Caco-2 (cell line): ENCODE results near the gene GPR3. TPM values are rescaled to one million over a fixed set of nuclear protein-coding genes. Genes with fewer than 3 reads are reported as not detected.

Experiments used
- BruUV-seq: library from RNA; stranded (reverse); fragments of 400-500 nt; replicated peaks from 2 replicates; lab custom pipeline; 2021; lab: Mats Ljungman, UMichigan
- CTCF ChIA-PET: fragments of 300-600 bp; sonication (Branson Sonifier 250); formaldehyde crosslinking; loops from one replicate; lab custom pipeline; 2022; ENCODE audit warnings: antibody characterized with exemption; lab: Charles Lee
- POLR2A ChIA-PET: fragments of 300-600 bp; sonication (Branson Sonifier 250); formaldehyde crosslinking; loops from one replicate; lab custom pipeline; 2022; ENCODE audit warnings: antibody characterized with exemption; lab: Charles Lee
- DNase-seq, 2 experiments: peaks; one replicate each; pipeline versions ENCODE4 v3.0.0 to v3.0.0-alpha.2; 2020 to 2022
- H3K27me3 ChIP-seq: replicated peaks from 2 replicates; pipeline ENCODE4 v1.6.0; 2011; ENCODE audit warnings: low read length; ENCODE audit not compliant: control insufficient read depth, insufficient read depth
- H3K36me3 ChIP-seq: 2 replicates; pipeline ENCODE4 v1.5.1; 2011; ENCODE audit warnings: low read length; ENCODE audit not compliant: control insufficient read depth, insufficient read depth
- H3K4me1 ChIP-seq: fragments of 250-450 bp; sonication (Bioruptor Pico); 2 replicates; pipeline ENCODE4 v1.5.1; 2020; ENCODE audit warnings: mild to moderate bottlenecking
- H3K4me3 ChIP-seq: 2 replicates; pipeline ENCODE4 v1.5.1; 2011; ENCODE audit warnings: low read depth, mild to moderate bottlenecking, control low read depth, low read length
- H3K9me3 ChIP-seq: fragments of 250-450 bp; sonication (Bioruptor Pico); 2 replicates; pipeline ENCODE4 v1.5.1; 2020; ENCODE audit warnings: mild to moderate bottlenecking, moderate library complexity
- H3K27ac Mint-ChIP-seq: one replicate; pipeline ENCODE4 v1.8.0; 2022; ENCODE audit warnings: mixed read lengths; ENCODE audit not compliant: unreplicated experiment
- H3K27me3 Mint-ChIP-seq: one replicate; pipeline ENCODE4 v1.8.0; 2022; ENCODE audit warnings: mixed read lengths; ENCODE audit not compliant: insufficient read depth, unreplicated experiment
- H3K36me3 Mint-ChIP-seq: one replicate; pipeline ENCODE4 v1.8.0; 2022; ENCODE audit warnings: mild to moderate bottlenecking, mixed read lengths; ENCODE audit not compliant: insufficient read depth, unreplicated experiment
- H3K4me1 Mint-ChIP-seq: one replicate; pipeline ENCODE4 v1.8.0; 2022; ENCODE audit warnings: low read depth, mixed read lengths; ENCODE audit not compliant: unreplicated experiment
- H3K4me3 Mint-ChIP-seq: one replicate; pipeline ENCODE4 v1.8.0; 2022; ENCODE audit warnings: mild to moderate bottlenecking, moderate library complexity, mixed read lengths; ENCODE audit not compliant: unreplicated experiment
- H3K9me3 Mint-ChIP-seq: one replicate; pipeline ENCODE4 v1.8.0; 2022; ENCODE audit warnings: mixed read lengths; ENCODE audit not compliant: unreplicated experiment
- intact Hi-C: fragments of 100-400 bp; cut with micrococcal nuclease; formaldehyde crosslinking; loops from one replicate; pipeline ENCODE4 v1.10.0; 2022; ENCODE audit not compliant: unreplicated experiment
- total RNA-seq: library from RNA; stranded (reverse); gene quantifications from 2 replicates; pipeline ENCODE4 v1.2.3, GENCODE V29; 2022
- TF ChIP-seq, protein P1 (sequence below), 2 experiments: fragments of 200-600 bp in 1 of 2; IDR thresholded peaks; 1 replicate in 1 of 2; 2 replicates in 1 of 2; pipeline versions ENCODE4 v1.5.1 to v1.8.0; 2011 to 2022; ENCODE audit warnings: antibody characterized with exemption in 1 of 2, control low read depth in 1 of 2, inconsistent platforms in 1 of 2, low read depth in 1 of 2, low read length in 1 of 2, mild to moderate bottlenecking in 1 of 2, moderate library complexity in 1 of 2; ENCODE audit not compliant: insufficient read depth in 1 of 2, severe bottlenecking in 1 of 2, unreplicated experiment in 1 of 2

Gene GPR3
- total RNA-seq, 1 experiment from 2014 or later = 0.91 TPM

DNA sequence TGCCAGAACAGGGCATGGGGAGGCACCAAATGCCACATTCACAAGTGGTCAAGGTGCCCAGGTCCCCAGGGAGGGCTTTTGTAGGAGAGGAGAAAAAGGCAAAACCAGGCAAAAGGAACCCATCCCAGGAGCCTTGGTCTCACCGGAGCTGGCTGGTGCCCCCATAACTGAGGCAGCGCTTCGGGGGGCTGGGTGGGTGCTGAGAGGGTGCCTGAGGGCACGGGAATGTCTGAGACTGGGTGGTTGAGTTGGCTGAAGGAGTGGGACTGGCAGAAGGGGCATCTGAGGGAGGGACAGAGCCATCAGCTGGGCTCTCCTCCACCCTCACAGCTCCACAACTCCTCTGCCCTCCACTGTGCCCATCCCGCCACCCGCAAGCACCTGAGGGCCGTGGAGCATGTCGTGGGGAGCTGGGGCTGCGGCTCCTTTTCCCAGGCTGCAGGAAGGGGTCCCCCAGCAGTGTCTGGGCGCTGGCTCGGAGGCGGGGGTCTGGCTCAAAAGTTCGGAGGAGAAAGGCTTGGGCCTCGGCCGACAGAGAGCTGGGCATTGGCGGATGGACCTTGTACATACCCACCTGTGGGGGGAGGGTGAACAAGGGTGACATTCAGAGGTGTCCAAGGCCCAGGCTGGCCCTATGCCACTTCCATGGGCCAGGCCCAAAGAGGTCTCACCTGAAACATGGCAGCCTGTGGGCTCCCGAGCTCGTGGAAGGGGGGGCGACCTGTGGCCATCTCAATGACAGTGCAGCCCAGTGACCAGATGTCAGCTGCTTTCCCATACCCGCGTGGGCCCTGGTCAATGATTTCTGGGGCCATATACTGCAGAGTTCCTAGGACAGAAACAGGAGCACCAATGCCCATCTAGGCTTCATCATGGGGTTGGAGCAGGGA lies 34.1 kb upstream of the GPR3 start:
- no peak overlapping the region for H3K27ac Mint-ChIP-seq
- Histone ChIP-seq H3K27me3 (no peaks in the 10 kb centered on the region), H3K36me3 (no peaks in the 10 kb centered on the region), H3K4me3 (no peak overlapping the region), H3K9me3 (no peaks in the 10 kb centered on the region), H3K4me1 (no peaks in the 10 kb centered on the region)
- H3K4me3 Mint-ChIP-seq = no peak overlapping the region
- H3K9me3 Mint-ChIP-seq = no peaks in the 10 kb centered on the region
- TF ChIP-seq, protein P1, sequence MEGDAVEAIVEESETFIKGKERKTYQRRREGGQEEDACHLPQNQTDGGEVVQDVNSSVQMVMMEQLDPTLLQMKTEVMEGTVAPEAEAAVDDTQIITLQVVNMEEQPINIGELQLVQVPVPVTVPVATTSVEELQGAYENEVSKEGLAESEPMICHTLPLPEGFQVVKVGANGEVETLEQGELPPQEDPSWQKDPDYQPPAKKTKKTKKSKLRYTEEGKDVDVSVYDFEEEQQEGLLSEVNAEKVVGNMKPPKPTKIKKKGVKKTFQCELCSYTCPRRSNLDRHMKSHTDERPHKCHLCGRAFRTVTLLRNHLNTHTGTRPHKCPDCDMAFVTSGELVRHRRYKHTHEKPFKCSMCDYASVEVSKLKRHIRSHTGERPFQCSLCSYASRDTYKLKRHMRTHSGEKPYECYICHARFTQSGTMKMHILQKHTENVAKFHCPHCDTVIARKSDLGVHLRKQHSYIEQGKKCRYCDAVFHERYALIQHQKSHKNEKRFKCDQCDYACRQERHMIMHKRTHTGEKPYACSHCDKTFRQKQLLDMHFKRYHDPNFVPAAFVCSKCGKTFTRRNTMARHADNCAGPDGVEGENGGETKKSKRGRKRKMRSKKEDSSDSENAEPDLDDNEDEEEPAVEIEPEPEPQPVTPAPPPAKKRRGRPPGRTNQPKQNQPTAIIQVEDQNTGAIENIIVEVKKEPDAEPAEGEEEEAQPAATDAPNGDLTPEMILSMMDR (IDR thresholded peaks at IDR 0.05; ENCODE audit: insufficient read depth in 1 of 2, low read depth in 1 of 2, low read length in 1 of 2, severe bottlenecking in 1 of 2, unreplicated experiment in 1 of 2) = no peak
- no TSS peak for BruUV-seq
- H3K27me3 Mint-ChIP-seq = no peaks in the 10 kb centered on the region
- no peaks in the 10 kb centered on the region for H3K4me1 Mint-ChIP-seq
- intact Hi-C loops = loop anchor here (10.0 kb wide), 1 partner anchor 53 kb away; no protein-coding TSS in a partner anchor
- ChIA-PET CTCF (interaction anchor here (0.5 to 1.5 kb wide), 8 partner anchors 7 to 58 kb away, joined by 3 to 6 read pairs (median 3); partner anchors contain the start of gene SYTL1), POLR2A (no interaction called here)
- peaks cover 11% of the 10 kb centered on the region for H3K36me3 Mint-ChIP-seq
- DNase-seq = no peak

DNA sequence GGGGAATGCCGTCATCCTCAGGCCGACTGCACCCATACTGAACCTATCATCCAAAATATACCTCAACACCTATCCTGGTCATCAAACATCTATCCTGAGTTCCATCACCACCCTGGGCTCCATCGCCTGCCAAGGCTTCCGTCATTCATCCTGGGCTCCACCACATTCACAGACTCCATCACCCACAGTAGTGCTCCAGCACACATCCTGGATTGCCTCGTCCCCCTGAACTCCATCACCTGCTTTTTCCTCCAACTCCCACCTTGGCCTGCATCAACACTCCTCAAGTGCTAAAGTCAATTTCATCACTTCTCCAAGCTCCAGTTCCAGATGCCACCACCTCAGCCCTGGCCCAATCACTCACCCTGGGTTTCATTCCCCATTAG lies 33.5 kb upstream of the GPR3 start:
- BruUV-seq = no TSS peak
- H3K4me3 ChIP-seq = no peak overlapping the region
- Mint-ChIP-seq H3K27me3 (no peaks in the 10 kb centered on the region), H3K36me3 (peaks cover 11% of the 10 kb centered on the region), H3K4me1 (peaks cover under 1% of the 10 kb centered on the region), H3K9me3 (no peaks in the 10 kb centered on the region), H3K4me3 (no peak overlapping the region), H3K27ac (no peak overlapping the region)
- H3K27me3 ChIP-seq = no peaks in the 10 kb centered on the region
- TF ChIP-seq, protein P1 (IDR thresholded peaks at IDR 0.05; ENCODE audit: insufficient read depth in 1 of 2, low read depth in 1 of 2, low read length in 1 of 2, severe bottlenecking in 1 of 2, unreplicated experiment in 1 of 2) = no peak
- H3K4me1 ChIP-seq = no peaks in the 10 kb centered on the region
- intact Hi-C loops = loop anchor here (10.0 kb wide), 1 partner anchor 54 kb away; no protein-coding TSS in a partner anchor
- CTCF ChIA-PET = interaction anchor here (0.5 to 1.0 kb wide), 3 partner anchors 10 to 17 kb away, joined by 3 read pairs; partner anchors contain the start of gene SYTL1
- POLR2A ChIA-PET = no interaction called here
- H3K9me3 ChIP-seq = no peaks in the 10 kb centered on the region
- no peaks in the 10 kb centered on the region for H3K36me3 ChIP-seq
- no peak for DNase-seq

DNA sequence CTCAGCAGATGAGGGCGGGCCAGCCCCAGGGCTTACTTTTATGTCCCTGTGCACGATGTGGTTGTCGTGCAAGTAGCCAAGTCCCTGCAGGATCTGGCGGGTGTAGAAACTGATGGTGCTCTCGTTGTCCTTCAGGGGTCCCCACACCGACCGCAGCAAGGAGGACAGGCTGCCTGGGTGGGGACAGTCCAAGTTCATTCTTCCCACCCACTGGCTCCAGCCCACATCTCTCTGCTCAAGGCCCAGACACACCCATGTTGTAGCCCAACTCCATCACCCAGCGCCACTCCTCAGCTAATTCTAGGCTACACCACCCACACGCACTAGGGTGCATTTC lies 32.6 kb upstream of the GPR3 start:
- no peak overlapping the region for H3K27ac Mint-ChIP-seq
- ChIA-PET POLR2A (no interaction called here), CTCF (no interaction called here)
- H3K27me3 Mint-ChIP-seq = no peaks in the 10 kb centered on the region
- Histone ChIP-seq H3K27me3 (no peaks in the 10 kb centered on the region), H3K36me3 (no peaks in the 10 kb centered on the region), H3K4me1 (peaks cover 3% of the 10 kb centered on the region; the same call in 1 of the 2 replicates), H3K9me3 (no peaks in the 10 kb centered on the region), H3K4me3 (no peak overlapping the region)
- no peaks in the 10 kb centered on the region for H3K9me3 Mint-ChIP-seq
- no peak for DNase-seq
- intact Hi-C loops = loop anchor here (10.0 kb wide), 1 partner anchor 55 kb away; no protein-coding TSS in a partner anchor
- peaks cover 11% of the 10 kb centered on the region for H3K36me3 Mint-ChIP-seq
- no TSS peak for BruUV-seq
- TF ChIP-seq, protein P1 (IDR thresholded peaks at IDR 0.05; ENCODE audit: insufficient read depth in 1 of 2, low read depth in 1 of 2, low read length in 1 of 2, severe bottlenecking in 1 of 2, unreplicated experiment in 1 of 2) = no peak
- no peak overlapping the region for H3K4me3 Mint-ChIP-seq
- peaks cover 7% of the 10 kb centered on the region for H3K4me1 Mint-ChIP-seq
